Measurements from ENCODE around the gene LGMN.

The LGMN gene

GRCh38 chr14:92748259-92749016 lies at the start of gene LGMN:
Gene LGMN, minus strand, starts transcription at chr14:92748627. Its CDS starts 15,841 bp downstream, at chr14:92732786.
- peak; percentile 95 to 98 for ATAC-seq (replicated peaks)
- Mint-ChIP-seq H3K27me3 (no peaks in the 10 kb centered on the region), H3K9me3 (peaks cover 0 to 2% of the 10 kb centered on the region in 2 donors), H3K36me3 (no peaks in the 10 kb centered on the region), H3K4me1 (peaks cover 47 to 52% of the 10 kb centered on the region in 2 donors), H3K27ac (peak within 1 kb of the TSS; percentile 89), H3K4me3 (peak within 1 kb of the TSS; percentile 86 to 87)
- DNase-seq, result peak; percentile 83

DNA sequence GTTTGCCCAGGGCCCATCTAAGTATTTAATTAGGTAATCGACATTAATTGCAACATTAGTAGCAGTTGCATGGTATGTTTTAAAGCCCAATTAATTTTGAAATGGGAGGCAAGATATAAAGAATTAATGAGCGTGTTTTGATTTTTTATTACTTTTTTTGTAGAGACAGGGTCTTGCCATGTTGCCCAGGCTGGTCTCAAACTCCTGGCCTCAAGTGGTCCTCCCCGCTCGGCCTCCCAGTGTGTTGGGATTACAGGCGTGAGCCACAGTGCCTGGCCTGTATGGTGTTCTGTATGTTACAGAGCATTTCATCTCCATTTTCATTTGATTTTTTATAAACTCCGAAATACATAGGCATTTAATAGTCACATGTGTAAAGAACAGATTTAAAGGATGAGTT lies 46.5 kb upstream of the LGMN start:
- H3K27me3 Mint-ChIP-seq, result no peaks in the 10 kb centered on the region
- peaks cover 19 to 25% of the 10 kb centered on the region in 2 donors for H3K36me3 Mint-ChIP-seq
- H3K9me3 Mint-ChIP-seq, result peaks cover 15 to 18% of the 10 kb centered on the region in 2 donors
- peak overlapping the region; percentile 97 to 100 for H3K4me3 Mint-ChIP-seq
- peaks cover 17 to 38% of the 10 kb centered on the region in 2 donors for H3K4me1 Mint-ChIP-seq
- ATAC-seq (replicated peaks), result no peak
- DNase-seq, result no peak
- peak overlapping the region; percentile 96 for H3K27ac Mint-ChIP-seq

- Mint-ChIP-seq H3K4me3 (peak overlapping the region; percentile 97 to 100), H3K27ac (peak overlapping the region; percentile 96), H3K4me1 (peaks cover 14 to 34% of the 10 kb centered on the region in 2 donors), H3K27me3 (no peaks in the 10 kb centered on the region), H3K36me3 (peaks cover 16 to 24% of the 10 kb centered on the region in 2 donors), H3K9me3 (peaks cover 18 to 21% of the 10 kb centered on the region in 2 donors)
- ATAC-seq (replicated peaks) (peak in 1 of 2 donors; percentile 18), DNase-seq (no peak)
Observed at GRCh38 chr14:92794547-92794941, 46.1 kb upstream of the LGMN start.

- Mint-ChIP-seq H3K9me3 (peaks cover 22 to 26% of the 10 kb centered on the region in 2 donors), H3K27ac (peak within 1 kb of the TSS; percentile 97), H3K4me1 (peaks cover 14 to 34% of the 10 kb centered on the region in 2 donors), H3K4me3 (peak within 1 kb of the TSS; percentile 97 to 100), H3K27me3 (no peaks in the 10 kb centered on the region), H3K36me3 (peaks cover 20 to 29% of the 10 kb centered on the region in 2 donors)
- ATAC-seq (replicated peaks) (peak; percentile 96 to 97), DNase-seq (peak; percentile 100)
Observed at GRCh38 chr14:92793709-92794546, 45.5 kb upstream of the LGMN start, which contains the start of gene GOLGA5. Gene GOLGA5, plus strand, starts transcription at chr14:92794305. Its CDS starts 3,133 bp downstream, at chr14:92797438.

DNA sequence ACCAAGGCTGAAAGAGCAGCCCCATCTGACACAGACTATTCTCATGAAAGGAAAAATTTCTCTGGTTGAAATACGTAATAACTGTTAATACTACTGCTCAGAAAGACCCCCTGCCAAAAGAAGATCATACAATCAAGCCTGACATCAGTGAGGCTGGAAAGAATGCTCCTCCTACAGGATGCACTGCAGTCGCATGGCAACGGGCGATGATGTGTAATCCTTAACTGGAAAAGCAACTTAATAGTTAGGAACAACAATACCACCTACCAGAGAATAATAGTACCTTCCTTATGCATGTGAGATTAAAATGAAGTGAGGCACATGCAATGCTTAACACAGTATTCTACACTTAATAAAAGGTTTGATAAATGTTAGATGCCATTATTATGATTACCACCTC lies 44.5 kb upstream of the LGMN start:
- Mint-ChIP-seq H3K4me3 (no peak overlapping the region), H3K27ac (peak overlapping the region; percentile 43), H3K4me1 (peaks cover 14 to 34% of the 10 kb centered on the region in 2 donors), H3K9me3 (peaks cover 22 to 26% of the 10 kb centered on the region in 2 donors), H3K36me3 (peaks cover 13 to 22% of the 10 kb centered on the region in 2 donors), H3K27me3 (no peaks in the 10 kb centered on the region)
- DNase-seq (no peak), ATAC-seq (replicated peaks) (no peak)

- Mint-ChIP-seq H3K27me3 (no peaks in the 10 kb centered on the region), H3K4me1 (peaks cover 16 to 26% of the 10 kb centered on the region in 2 donors), H3K9me3 (peaks cover 21 to 26% of the 10 kb centered on the region in 2 donors), H3K27ac (no peak overlapping the region), H3K36me3 (peaks cover 9 to 15% of the 10 kb centered on the region in 2 donors), H3K4me3 (no peak overlapping the region)
- ATAC-seq (replicated peaks) (no peak), DNase-seq (no peak)
Observed at GRCh38 chr14:92789457-92790089, 41.1 kb upstream of the LGMN start.

- no peak for ATAC-seq (replicated peaks)
- DNase-seq, result no peak
- no peak overlapping the region for H3K27ac Mint-ChIP-seq
- no peaks in the 10 kb centered on the region for H3K27me3 Mint-ChIP-seq
- no peak overlapping the region for H3K4me3 Mint-ChIP-seq
- H3K9me3 Mint-ChIP-seq, result peaks cover 17 to 21% of the 10 kb centered on the region in 2 donors
- H3K36me3 Mint-ChIP-seq, result peaks cover 8 to 10% of the 10 kb centered on the region in 2 donors
- peaks cover 13 to 21% of the 10 kb centered on the region in 2 donors for H3K4me1 Mint-ChIP-seq
Observed at GRCh38 chr14:92787554-92787953, 39.1 kb upstream of the LGMN start.

- Mint-ChIP-seq H3K9me3 (peaks cover 14 to 17% of the 10 kb centered on the region in 2 donors), H3K27me3 (no peaks in the 10 kb centered on the region), H3K4me1 (peaks cover 10 to 18% of the 10 kb centered on the region in 2 donors), H3K27ac (peak overlapping the region; percentile 6), H3K36me3 (peaks cover 6 to 7% of the 10 kb centered on the region in 2 donors), H3K4me3 (no peak overlapping the region)
- no peak for DNase-seq
- no peak for ATAC-seq (replicated peaks)
Observed at GRCh38 chr14:92786427-92786756, 38.0 kb upstream of the LGMN start.

GRCh38 chr14:92785667-92786426 lies 37.4 kb upstream of the LGMN start:
- peaks cover 6 to 7% of the 10 kb centered on the region in 2 donors for H3K36me3 Mint-ChIP-seq
- peak overlapping the region; percentile 6 for H3K27ac Mint-ChIP-seq
- no peaks in the 10 kb centered on the region for H3K27me3 Mint-ChIP-seq
- no peak overlapping the region for H3K4me3 Mint-ChIP-seq
- ATAC-seq (replicated peaks) (peak; percentile 30 to 38), DNase-seq (no peak)
- H3K9me3 Mint-ChIP-seq, result peaks cover 12 to 15% of the 10 kb centered on the region in 2 donors
- peaks cover 10 to 17% of the 10 kb centered on the region in 2 donors for H3K4me1 Mint-ChIP-seq

GRCh38 chr14:92783813-92784431 lies 35.5 kb upstream of the LGMN start:
- H3K4me3 Mint-ChIP-seq, result no peak overlapping the region
- ATAC-seq (replicated peaks) (peak; percentile 73 to 77), DNase-seq (peak; percentile 35)
- H3K36me3 Mint-ChIP-seq, result no peaks in the 10 kb centered on the region
- H3K4me1 Mint-ChIP-seq, result peaks cover 18 to 33% of the 10 kb centered on the region in 2 donors
- no peaks in the 10 kb centered on the region for H3K9me3 Mint-ChIP-seq
- H3K27me3 Mint-ChIP-seq, result no peaks in the 10 kb centered on the region
- H3K27ac Mint-ChIP-seq, result no peak overlapping the region

GRCh38 chr14:92781350-92781749 lies 32.9 kb upstream of the LGMN start:
- no peak overlapping the region for H3K27ac Mint-ChIP-seq
- no peak for DNase-seq
- H3K27me3 Mint-ChIP-seq, result no peaks in the 10 kb centered on the region
- no peak overlapping the region for H3K4me3 Mint-ChIP-seq
- H3K4me1 Mint-ChIP-seq, result peaks cover 27 to 46% of the 10 kb centered on the region in 2 donors
- H3K36me3 Mint-ChIP-seq, result no peaks in the 10 kb centered on the region
- no peaks in the 10 kb centered on the region for H3K9me3 Mint-ChIP-seq
- no peak for ATAC-seq (replicated peaks)

DNA sequence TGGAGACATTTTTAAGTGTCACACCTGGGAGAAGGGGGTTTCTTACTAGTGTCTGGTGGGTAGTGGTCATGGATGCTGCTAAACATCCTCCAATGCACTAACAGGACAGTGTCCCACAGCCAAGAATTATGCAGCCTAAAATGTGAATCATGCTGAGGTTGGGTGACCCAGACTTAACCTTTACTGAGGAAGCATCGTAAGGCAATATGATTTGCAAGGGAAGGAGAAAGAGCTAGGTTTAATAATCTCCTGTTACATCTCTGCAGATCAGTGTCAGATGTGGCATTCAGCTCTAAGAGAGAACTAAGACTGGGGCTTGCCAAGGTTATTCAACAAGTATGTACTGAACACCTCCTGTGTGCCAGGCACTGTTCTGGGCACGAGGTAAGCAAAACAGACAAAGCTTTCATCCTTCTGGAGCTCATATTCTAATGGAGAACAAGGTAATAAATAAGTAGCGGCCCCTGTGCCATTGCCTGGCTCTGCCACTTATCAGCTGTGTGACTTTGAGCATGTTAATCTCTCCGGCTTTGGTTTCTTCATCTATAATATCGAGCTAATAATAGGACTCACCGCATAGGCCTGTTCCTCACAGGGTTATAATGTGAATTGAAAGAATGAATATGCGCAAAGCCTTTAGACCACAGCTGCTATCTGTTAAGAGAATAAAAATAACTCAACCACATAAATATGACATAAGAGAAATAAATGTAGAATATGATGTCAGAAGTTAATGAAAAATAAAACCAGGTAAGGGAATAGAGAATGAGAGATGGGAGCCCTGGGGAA lies 32.2 kb upstream of the LGMN start:
- DNase-seq, result no peak
- Mint-ChIP-seq H3K27me3 (no peaks in the 10 kb centered on the region), H3K36me3 (no peaks in the 10 kb centered on the region), H3K4me3 (no peak overlapping the region), H3K4me1 (peaks cover 27 to 48% of the 10 kb centered on the region in 2 donors), H3K9me3 (no peaks in the 10 kb centered on the region), H3K27ac (no peak overlapping the region)
- ATAC-seq (replicated peaks), result peak; percentile 26 to 37

Measured in stimulated activated naive B cell treated with anti-CD40 and anti-IgM and Interleukin-4, amounts not matched to agents 10 μg/mL and 1 μg/mL and 100 μg/mL, for 72 hours (primary cell).